ENCODE results near the gene CGNL1. TPM values are rescaled to one million over a fixed set of nuclear protein-coding genes. Genes with fewer than 3 reads are reported as not detected.

The CGNL1 gene
- polyA plus RNA-seq, 3 donors = 61.9 to 67.4 (median 65.3) TPM

DNA sequence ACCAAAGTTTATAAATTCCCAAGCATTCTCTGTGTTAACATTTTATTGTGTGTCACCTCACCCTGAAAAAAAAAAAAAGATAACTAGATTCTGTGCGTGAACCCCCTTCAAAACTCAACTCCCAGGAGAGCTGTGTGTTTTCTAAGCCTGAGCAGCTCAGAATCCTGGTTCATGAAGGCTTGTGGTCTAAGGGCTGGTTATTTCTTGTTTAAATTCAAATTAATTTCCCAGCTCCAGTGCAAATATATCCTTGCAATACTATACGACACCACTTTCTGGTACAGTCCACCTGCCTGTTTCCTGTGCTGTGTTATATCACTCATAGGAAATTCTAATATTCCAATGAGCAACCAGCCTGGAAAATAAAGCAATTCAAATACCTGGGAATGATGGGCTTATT, 192.0 kb downstream of the CGNL1 start:
- no peak for DNase-seq

GRCh38 chr15:57570340-57570739, 194.0 kb downstream of the CGNL1 start:
- DNase-seq = no peak

DNA sequence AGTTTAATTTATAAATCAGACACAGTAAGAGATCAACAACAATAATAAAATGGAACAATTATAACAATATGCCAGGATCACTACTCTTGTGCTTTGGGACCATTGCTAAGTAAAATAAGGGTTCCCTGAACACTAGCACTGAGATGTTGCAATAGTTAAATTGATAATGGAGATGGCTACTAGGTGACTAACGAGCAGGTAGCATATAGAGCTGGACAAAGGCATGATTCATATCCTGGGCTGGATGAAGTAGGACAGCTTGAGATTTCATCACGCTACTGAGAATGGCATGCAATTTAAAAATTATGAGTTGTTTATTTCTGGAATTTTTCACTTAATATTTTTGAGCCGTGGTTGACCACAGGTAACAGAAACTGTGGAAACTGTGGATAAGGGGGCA, 194.7 kb downstream of the CGNL1 start:
- no peak for DNase-seq

DNA sequence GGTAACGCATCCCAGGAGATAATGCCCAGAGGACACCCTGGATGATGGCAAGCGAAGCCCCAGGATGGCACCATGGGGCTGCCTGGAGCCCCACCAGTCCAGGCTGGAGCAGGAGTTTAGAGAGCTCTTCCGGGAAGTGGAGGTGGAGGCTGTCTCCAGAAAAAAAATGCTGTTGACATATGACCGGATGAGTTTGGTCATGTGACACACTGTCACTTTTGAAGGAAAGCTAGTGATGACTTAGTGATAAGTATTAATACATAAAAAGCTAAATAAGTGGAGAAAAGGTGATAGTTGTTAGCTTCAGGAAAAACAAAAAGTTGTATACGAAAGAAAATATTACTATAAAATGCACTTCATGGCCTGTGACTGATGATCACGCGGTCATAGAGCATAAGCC, 195.4 kb downstream of the CGNL1 start:
- DNase-seq = no peak

- no peak for DNase-seq
These were observed 196.2 kb downstream of the CGNL1 start for GRCh38 chr15:57572468-57572867.

DNA sequence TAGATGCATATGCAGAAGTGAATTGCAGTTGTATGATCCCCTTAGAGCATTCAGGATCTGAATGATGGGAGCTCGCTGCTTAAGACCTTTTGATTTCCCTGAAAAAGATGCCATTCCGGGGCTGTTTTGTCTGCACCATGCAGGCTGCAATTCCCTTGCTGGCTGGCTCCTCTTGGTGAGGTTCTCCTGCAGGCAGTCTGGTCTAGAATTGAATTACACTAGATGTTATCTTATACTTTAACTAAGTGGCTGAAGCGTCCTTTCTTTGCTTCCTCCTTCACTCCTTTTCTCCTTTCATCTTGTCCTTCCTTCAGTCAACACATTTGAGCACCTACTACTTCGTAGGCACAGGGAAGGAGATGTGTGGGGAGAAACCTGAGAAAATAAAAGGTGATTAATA, 196.8 kb downstream of the CGNL1 start:
- DNase-seq = no peak

- DNase-seq = no peak
These were observed 199.1 kb downstream of the CGNL1 start for GRCh38 chr15:57575363-57575762.

DNA sequence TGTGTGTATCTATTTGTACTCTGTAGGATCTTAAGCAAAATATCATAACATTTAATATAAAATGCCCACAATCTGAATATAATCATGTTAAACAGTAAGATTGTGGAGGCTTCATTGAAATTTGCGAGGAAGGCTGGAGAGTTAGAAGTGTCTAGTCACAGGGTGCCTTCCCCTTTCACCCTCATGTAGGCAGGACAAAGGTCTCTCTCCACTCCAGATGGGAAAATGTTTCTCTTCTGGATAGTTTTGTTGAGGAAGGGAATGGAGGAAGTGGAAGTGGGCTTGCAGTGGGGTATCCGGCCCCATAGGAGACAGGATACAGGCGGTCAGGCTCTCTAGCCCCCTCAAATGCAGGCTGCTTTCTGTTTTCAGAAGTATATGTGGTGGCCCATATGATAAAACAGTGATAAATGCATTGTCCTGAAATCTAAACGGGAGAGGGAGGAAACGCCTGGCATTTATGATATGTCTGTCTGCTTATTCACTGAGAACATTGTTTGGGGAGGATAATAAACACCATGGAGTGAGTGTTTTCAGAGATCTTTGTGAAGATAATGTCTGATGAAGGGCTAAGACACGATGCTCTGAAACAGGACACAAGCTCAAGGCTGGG, 202.1 kb downstream of the CGNL1 start:
- no peak for DNase-seq

GRCh38 chr15:57580428-57580827, 204.1 kb downstream of the CGNL1 start:
- no peak for DNase-seq

GRCh38 chr15:57580866-57581265, 204.6 kb downstream of the CGNL1 start:
- no peak for DNase-seq

DNA sequence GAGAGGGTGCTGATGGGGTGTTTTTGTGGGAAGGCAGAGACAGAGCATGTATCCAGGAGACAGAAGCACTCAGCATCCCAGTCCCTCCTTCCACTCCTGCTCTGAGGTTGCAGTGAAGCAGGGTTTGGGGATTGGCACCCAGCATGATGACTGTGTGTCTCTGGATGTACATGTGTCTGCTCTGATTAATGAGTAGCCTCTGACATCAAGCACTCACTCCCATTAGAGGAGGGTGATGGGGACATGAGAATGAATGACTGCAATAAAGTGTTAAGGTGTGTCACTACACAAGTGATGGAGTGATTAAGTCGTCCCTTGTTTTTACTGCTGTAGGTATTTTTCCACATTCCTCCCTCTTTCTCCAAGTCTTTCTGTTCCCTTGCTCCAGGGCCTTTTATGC, 205.8 kb downstream of the CGNL1 start:
- DNase-seq = no peak

DNA sequence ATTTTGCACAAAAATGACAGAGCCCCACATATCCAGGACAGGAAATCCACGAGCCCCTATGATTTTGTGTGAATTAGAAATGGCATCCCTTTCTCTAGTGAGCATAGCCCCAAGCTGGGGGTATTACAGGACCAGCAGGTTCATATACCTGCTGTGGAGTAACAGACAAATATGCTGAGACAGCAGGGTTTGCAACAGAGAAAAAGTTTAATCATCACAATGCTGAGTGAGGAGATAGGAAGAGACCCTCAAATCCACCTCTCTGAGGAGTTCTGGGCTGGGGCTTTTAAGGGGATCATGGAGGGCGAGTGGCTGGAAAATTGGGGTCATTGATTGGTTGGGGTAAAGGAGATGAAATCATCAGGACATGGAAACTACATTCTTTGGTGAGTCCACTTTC, 207.0 kb downstream of the CGNL1 start:
- DNase-seq = no peak

DNA sequence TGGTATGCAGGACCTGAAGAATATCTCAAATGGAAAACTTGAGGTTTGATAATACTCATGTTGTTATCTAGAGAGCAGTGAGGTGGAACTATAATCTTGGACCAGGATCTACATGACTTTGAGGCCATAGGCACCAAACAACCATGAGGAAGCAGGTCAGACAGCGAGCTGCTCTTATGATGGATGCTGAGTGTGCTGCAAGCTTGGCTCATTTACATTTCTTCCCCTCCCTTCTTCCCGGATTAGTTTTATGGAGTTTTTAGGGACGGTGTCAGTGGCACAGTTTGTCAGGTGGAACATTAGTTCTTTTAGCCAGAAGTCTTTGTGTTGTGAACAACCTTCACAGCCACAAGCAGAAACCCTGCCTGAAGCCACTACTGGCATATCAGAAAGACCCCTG, 207.4 kb downstream of the CGNL1 start:
- DNase-seq = no peak

DNA sequence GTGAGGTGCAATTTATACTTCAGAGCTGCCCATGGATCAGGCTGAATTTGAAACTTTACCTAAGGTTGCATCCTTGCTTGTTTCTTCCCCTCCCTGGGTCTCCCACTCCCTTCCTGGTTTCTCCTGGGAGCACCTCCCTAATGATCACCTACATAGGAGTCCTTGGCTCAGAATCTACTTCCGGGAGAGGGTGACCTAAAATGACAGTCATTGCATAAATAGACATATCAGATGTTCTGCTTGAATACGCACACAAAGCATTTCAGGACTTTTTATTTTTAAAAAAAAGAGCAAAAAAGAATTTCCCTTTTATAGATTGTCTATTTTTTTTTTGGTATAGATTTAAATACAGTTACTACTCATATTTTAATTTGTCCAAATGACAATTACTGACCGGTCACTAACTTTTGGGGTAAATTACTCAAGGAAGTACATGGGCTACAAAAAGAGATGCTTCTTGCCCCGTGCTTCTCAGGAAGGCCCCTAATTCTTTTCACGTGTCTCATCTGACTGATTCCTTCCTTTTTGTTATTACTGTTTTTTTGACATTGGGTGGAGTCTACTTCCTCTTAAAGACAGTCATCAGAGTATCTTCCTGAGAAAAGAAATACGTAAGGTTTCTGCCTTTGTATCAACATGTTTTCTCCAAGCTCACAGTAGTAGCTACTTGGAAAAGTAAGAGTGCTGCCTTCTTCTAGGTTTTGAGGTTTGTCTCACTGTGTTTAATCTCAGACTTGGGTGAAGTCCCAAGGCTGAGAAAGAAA, 210.5 kb downstream of the CGNL1 start:
- no peak for DNase-seq

GRCh38 chr15:57589281-57589680, 213.0 kb downstream of the CGNL1 start:
- no peak for DNase-seq

DNA sequence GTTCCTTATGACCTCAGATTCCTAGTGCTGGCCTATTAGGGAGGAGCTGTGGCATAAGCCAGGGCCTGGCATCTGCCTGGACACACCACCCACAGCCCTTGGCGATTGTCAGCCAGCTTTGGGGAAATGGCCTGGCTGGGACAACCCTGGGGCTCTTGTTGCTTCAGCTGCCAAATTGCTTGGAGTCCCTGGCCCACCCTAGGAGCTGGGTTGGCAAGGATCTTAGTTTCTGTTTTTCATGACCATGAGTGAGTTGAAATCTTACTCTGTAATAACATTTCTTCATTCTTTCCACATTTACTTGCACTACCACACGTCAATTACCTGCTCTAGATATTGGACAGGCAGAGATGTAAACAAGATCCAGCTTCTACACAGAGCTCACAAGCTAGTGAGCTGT, 213.4 kb downstream of the CGNL1 start:
- no peak for DNase-seq

DNA sequence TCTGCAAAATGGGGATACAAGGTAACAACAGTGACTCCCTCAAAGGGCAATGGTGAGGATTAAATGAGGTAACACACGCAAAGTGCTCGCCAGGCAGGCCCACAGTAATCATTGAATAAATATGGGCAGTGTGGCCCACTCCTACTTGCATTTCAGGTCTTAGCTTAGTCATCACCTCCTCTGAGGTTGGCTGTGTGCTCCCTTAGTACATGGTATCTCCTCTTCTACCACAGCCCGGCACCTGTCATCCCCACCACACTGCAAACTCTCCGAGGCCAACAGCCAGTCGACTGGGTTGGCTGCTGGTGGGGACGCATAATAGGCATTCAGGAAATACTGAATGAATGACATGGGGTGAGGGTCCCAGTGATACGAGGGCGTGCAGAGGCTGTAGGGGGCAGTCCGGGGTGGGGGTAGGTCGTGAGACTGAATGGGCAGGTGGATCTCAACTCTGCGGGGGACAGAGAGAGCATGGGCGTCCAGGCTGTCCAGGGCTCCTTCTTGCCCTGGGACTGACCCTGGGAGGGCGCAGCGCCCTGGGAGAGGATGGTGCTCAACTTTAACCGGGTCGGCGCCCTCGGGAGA, 215.0 kb downstream of the CGNL1 start:
- DNase-seq = no peak

DNA sequence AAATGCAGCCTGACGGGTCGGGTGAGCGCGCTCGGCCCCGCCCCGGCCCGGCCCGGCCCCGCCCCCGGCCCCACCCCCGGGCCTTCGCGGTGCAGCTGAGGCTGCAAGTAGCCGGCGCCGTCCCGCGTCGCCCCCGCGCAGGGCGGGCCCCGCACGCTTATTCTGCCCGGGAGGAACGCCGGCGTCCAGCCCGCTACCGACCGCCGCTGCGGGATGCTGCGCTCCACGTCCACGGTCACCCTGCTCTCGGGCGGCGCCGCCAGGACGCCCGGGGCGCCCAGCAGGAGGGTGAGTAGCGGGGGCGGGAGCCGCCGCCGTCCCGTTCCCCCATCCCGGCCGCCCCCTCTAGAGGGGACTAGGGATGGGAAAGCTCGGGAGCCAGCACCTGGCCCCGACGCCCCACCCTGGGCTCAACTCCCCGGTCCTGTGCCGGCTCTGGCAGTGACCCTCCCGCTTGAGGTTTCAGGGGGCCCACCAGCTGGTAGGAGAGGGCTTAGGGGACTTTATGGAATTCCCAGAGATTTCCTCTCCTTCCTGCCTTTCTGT, 215.6 kb downstream of the CGNL1 start, which contains the start of gene MYZAP:
Gene MYZAP (plus strand): TSS at position 83 of the 546 bp plus-strand sequence. CDS start 131 bp downstream, at position 214.
- DNase-seq = no peak

DNA sequence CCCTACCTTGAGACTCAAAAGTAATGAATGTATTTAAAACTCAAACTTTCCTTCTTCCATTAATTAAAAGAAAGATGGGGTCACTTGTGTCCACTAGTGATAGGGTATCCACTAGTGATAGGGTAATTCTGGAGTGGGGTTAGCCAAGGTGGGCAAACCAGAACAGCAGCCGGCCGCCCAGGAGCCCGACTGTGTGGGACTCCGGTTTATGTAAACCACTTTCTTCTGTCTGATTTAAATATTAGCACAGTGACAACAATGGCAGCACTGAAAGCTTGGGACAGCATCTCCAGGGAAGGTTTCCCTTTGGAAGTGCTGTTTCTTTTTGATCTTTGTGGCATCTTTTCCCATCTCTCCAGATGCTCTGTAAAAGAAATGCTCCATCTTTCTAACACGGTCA, 216.1 kb downstream of the CGNL1 start:
- DNase-seq = no peak

- DNase-seq = no peak
These were observed 216.6 kb downstream of the CGNL1 start for GRCh38 chr15:57592836-57593420.

DNA sequence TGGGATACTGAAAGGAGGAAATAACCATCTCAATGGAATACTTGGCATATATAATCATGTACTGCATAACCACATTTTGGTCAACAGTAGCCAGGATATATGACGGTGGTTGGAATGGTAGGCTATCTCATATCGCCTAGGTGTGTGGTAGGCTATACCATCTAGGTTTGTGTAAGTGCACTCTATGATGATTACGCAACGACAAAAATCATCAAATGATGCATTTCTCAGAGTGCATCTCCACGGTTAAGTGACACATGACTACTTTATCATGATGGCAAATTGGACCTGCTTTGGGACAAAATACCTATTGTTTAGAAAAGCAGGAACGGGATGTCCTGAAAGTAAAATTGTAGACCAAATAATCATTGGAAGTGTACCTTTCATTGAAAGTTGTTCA, 218.2 kb downstream of the CGNL1 start:
- DNase-seq = no peak

- DNase-seq = no peak
These were observed 218.9 kb downstream of the CGNL1 start for GRCh38 chr15:57595011-57595866.

Data from renal pelvis (tissue), 4 donors.